B cell (primary cell): ENCODE data around the gene FSHR. TPM values are rescaled to one million over a fixed set of nuclear protein-coding genes. Genes with fewer than 3 reads are reported as not detected.

Source experiments
- ATAC-seq: fragments of 200-7000 bp; cut with Tn5 transposase; one replicate; pipeline ENCODE4 v1.10.0; 2021; ENCODE audit warnings: low read depth, mild to moderate bottlenecking, moderate number of reproducible peaks, moderate library complexity
- CTCF ChIA-PET: fragments of 350-600 bp; sonication (Branson Sonifier 250); formaldehyde crosslinking; loops from one replicate; lab custom pipeline; 2021; ENCODE audit warnings: antibody characterized with exemption, inconsistent platforms; lab: Charles Lee
- POLR2A ChIA-PET: fragments of 350-600 bp; sonication (Branson Sonifier 250); formaldehyde crosslinking; loops from one replicate; lab custom pipeline; 2021; ENCODE audit warnings: antibody characterized with exemption; lab: Charles Lee
- DNase-seq: peaks from one replicate; pipeline ENCODE4 v3.0.0; 2013
- H2AFZ ChIP-seq: 2 replicates; pipeline ENCODE4 v1.6.1; 2012; ENCODE audit warnings: mild to moderate bottlenecking, low read depth, low read length; ENCODE audit not compliant: insufficient read depth, poor library complexity, severe bottlenecking
- H3K27ac ChIP-seq, 2 donors: 1 replicate in 1 of 2; 2 replicates in 1 of 2; pipeline ENCODE4 v1.5.1; 2012 to 2013; ENCODE audit warnings: low read length in 2 of 2, mild to moderate bottlenecking in 2 of 2, moderate library complexity in 1 of 2
- H3K27me3 ChIP-seq, 4 experiments: fragments of 200-600 bp in 1 of 4; sonication (generic) in 1 of 4; replicated peaks in 1 of 4; 1 replicate in 2 of 4; 2 replicates in 2 of 4; pipeline versions ENCODE4 v1.6.1 to v1.7.0; 2013 to 2016; ENCODE audit warnings: low read length in 3 of 4, mild to moderate bottlenecking in 2 of 4, mixed read lengths in 1 of 4, moderate library complexity in 1 of 4; ENCODE audit not compliant: insufficient read depth in 4 of 4, control insufficient read depth in 3 of 4; ENCODE audit errors: control extremely low read depth in 1 of 4
- H3K36me3 ChIP-seq, 2 experiments: replicated peaks in 1 of 2; 1 replicate in 1 of 2; 2 replicates in 1 of 2; pipeline versions ENCODE4 v1.6.1 to v1.7.1; 2013; ENCODE audit warnings: low read length in 1 of 2; ENCODE audit not compliant: insufficient read depth in 2 of 2, control insufficient read depth in 1 of 2; ENCODE audit errors: control extremely low read depth in 1 of 2, extremely low read depth in 1 of 2
- H3K4me1 ChIP-seq, 2 donors: fragments of 200-600 bp in 1 of 2; sonication (generic) in 1 of 2; 1 replicate in 1 of 2; 2 replicates in 1 of 2; pipeline versions ENCODE4 v1.5.1 to v1.6.1; 2013 to 2017; ENCODE audit warnings: low read length in 2 of 2; ENCODE audit not compliant: control insufficient read depth in 2 of 2, insufficient read depth in 2 of 2
- H3K4me2 ChIP-seq: replicated peaks from 2 replicates; pipeline ENCODE3; 2012; ENCODE audit warnings: mild to moderate bottlenecking, low read depth, low read length; ENCODE audit not compliant: poor library complexity, severe bottlenecking
- H3K4me3 ChIP-seq, 5 experiments: fragments of 200-600 bp in 1 of 5; sonication (generic) in 1 of 5; 1 replicate in 3 of 5; 2 replicates in 2 of 5; pipeline versions ENCODE4 v1.5.1 to v1.7.0; 2011 to 2016; ENCODE audit warnings: low read length in 4 of 5, mild to moderate bottlenecking in 4 of 5, low read depth in 2 of 5, control low read depth in 1 of 5, moderate library complexity in 1 of 5; ENCODE audit not compliant: insufficient read depth in 1 of 5; ENCODE audit errors: control extremely low read depth in 1 of 5, extremely low read depth in 1 of 5
- H3K79me2 ChIP-seq: fragments of 200-600 bp; sonication (generic); one replicate; pipeline ENCODE4 v1.6.0; 2016; ENCODE audit warnings: low read length; ENCODE audit not compliant: control insufficient read depth, insufficient read depth
- H3K9ac ChIP-seq: fragments of 200-600 bp; sonication (generic); 2 replicates; pipeline ENCODE4 v1.6.1; 2017; ENCODE audit warnings: mild to moderate bottlenecking, low read length, moderate library complexity
- H3K9me3 ChIP-seq, 3 donors: one replicate each; pipeline versions ENCODE4 v1.6.1 to v1.7.1; 2013; ENCODE audit warnings: low read length in 2 of 3; ENCODE audit not compliant: control insufficient read depth in 2 of 3, insufficient read depth in 1 of 3; ENCODE audit errors: control extremely low read depth in 1 of 3
- H4K20me1 ChIP-seq: 2 replicates; pipeline ENCODE4 v1.6.0; 2012; ENCODE audit warnings: mild to moderate bottlenecking, low read length; ENCODE audit not compliant: insufficient read depth, control insufficient read depth, poor library complexity, severe bottlenecking
- H3K27ac Mint-ChIP-seq: one replicate; pipeline ENCODE4 v1.8.0; 2021; ENCODE audit warnings: mixed read lengths
- H3K27me3 Mint-ChIP-seq: one replicate; pipeline ENCODE4 v1.8.0; 2021; ENCODE audit warnings: mixed read lengths
- H3K4me1 Mint-ChIP-seq: one replicate; pipeline ENCODE4 v1.8.0; 2021; ENCODE audit warnings: mixed read lengths
- H3K4me3 Mint-ChIP-seq: one replicate; pipeline ENCODE4 v1.8.0; 2021; ENCODE audit warnings: mixed read lengths
- H3K9me3 Mint-ChIP-seq: one replicate; pipeline ENCODE4 v1.8.0; 2022; ENCODE audit warnings: mixed read lengths; ENCODE audit not compliant: insufficient read depth
- EZH2 ChIP-seq: IDR thresholded peaks from 2 replicates; pipeline ENCODE4 v1.6.1; 2012; ENCODE audit warnings: borderline replicate concordance, low read depth, mild to moderate bottlenecking, moderate library complexity, low read length; ENCODE audit not compliant: insufficient read depth, poor library complexity, severe bottlenecking
- WGBS: methylation state at CpG from one replicate; pipeline ENCODE4 v1.1.5; 2013; ENCODE audit warnings: missing lambda C conversion rate; ENCODE audit not compliant: insufficient coverage; 5-methylcytosine and 5-hydroxymethylcytosine counted together
- intact Hi-C: fragments of 100-400 bp; cut with micrococcal nuclease; formaldehyde crosslinking; loops from one replicate; pipeline ENCODE4 v1.10.0; 2022
- polyA plus RNA-seq: library from polyadenylated mRNA; depleted of rRNA; stranded (reverse); fragments of >200 nt; gene quantifications from 2 replicates; pipeline ENCODE4 v1.2.3, GENCODE V29; 2012
- total RNA-seq, 2 donors: library from RNA; stranded (reverse); fragments of 120-200 nt in 1 of 2; gene quantifications; 1 replicate in 1 of 2; 2 replicates in 1 of 2; pipeline versions ENCODE4 v1.2.3 to v1.2.4, GENCODE V29; 2013 to 2022
- TF ChIP-seq, protein P1 (sequence below): fragments of 200-600 bp; IDR thresholded peaks from one replicate; pipeline ENCODE4 v1.8.0; 2022; ENCODE audit warnings: antibody characterized with exemption, mild to moderate bottlenecking

The FSHR gene
- total and polyA plus RNA-seq, 2 donors (not counting 1 experiment from before 2014, with no cell fraction given), result not detected

DNA sequence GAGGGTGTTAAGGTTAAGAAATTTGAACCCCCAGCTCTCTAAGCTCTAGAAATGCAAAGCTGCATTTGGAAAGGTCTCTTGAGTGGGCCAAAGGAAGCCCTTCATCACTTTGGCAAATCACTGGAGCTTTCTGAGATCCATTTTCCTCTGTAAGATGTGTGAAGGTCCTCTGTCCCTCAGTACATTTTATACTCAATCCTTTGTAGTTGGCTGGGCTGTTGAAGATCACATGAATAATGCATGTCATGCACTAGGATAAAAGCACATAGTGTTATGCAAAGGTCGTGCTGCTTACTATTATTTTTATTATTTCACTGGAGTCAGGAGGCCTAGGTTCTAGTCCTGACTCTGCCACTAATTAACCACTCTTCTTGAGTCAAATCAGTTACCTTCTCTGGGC is 124.9 kb downstream of the FSHR start:
- Histone ChIP-seq H3K9ac (no peak overlapping the region), H3K4me3 (no peak overlapping the region), H3K27ac (no peak overlapping the region), H3K36me3 (no peaks in the 10 kb centered on the region), H4K20me1 (no peaks in the 10 kb centered on the region), H3K27me3 (no peaks in the 10 kb centered on the region), H3K79me2 (no peaks in the 10 kb centered on the region), H3K9me3 (no peaks in the 10 kb centered on the region), H2AFZ (no peak overlapping the region), H3K4me2 (no peak overlapping the region), H3K4me1 (no peaks in the 10 kb centered on the region)
- no peak overlapping the region for H3K4me3 Mint-ChIP-seq
- H3K27me3 Mint-ChIP-seq, result no peaks in the 10 kb centered on the region
- no peaks in the 10 kb centered on the region for H3K4me1 Mint-ChIP-seq
- ChIA-PET POLR2A (no interaction called here), CTCF (no interaction called here)
- no peaks in the 10 kb centered on the region for H3K9me3 Mint-ChIP-seq
- ATAC-seq (no peak), DNase-seq (no peak)
- intact Hi-C loops, result no loop called here
- TF ChIP-seq, protein P1, sequence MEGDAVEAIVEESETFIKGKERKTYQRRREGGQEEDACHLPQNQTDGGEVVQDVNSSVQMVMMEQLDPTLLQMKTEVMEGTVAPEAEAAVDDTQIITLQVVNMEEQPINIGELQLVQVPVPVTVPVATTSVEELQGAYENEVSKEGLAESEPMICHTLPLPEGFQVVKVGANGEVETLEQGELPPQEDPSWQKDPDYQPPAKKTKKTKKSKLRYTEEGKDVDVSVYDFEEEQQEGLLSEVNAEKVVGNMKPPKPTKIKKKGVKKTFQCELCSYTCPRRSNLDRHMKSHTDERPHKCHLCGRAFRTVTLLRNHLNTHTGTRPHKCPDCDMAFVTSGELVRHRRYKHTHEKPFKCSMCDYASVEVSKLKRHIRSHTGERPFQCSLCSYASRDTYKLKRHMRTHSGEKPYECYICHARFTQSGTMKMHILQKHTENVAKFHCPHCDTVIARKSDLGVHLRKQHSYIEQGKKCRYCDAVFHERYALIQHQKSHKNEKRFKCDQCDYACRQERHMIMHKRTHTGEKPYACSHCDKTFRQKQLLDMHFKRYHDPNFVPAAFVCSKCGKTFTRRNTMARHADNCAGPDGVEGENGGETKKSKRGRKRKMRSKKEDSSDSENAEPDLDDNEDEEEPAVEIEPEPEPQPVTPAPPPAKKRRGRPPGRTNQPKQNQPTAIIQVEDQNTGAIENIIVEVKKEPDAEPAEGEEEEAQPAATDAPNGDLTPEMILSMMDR, result no peak
- TF ChIP-seq EZH2, result no peak
- H3K27ac Mint-ChIP-seq, result no peak overlapping the region
- no CpG with 5 or more reads among the region's 1 CpG for WGBS

DNA sequence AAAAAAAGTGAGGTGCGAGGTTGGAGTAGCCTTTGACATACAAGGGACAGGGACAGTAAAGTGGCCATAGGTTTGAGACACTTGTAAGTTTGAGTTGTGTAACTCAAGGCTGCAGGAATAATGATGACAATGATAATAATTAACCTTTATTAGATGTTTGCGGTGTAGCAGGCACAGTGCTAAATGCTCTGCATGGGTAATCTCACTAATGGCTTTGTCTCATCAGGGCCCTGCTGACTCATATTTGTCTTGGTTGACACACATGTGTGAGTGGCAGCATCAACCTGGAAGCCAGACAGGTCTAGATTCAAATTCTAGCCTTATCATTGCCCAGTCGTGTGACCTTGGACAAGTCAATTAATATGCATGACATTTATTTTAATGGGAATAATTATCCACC is 126.2 kb downstream of the FSHR start:
- no peak overlapping the region for H2AFZ ChIP-seq
- H4K20me1 ChIP-seq, result no peaks in the 10 kb centered on the region
- H3K27ac ChIP-seq, result no peak overlapping the region
- H3K4me1 ChIP-seq, result no peaks in the 10 kb centered on the region
- no peak overlapping the region for H3K4me3 ChIP-seq
- H3K27me3 Mint-ChIP-seq, result no peaks in the 10 kb centered on the region
- ChIA-PET CTCF (no interaction called here), POLR2A (no interaction called here)
- no peak overlapping the region for H3K27ac Mint-ChIP-seq
- intact Hi-C loops, result no loop called here
- H3K4me3 Mint-ChIP-seq, result no peak overlapping the region
- no peaks in the 10 kb centered on the region for H3K79me2 ChIP-seq
- H3K4me1 Mint-ChIP-seq, result no peaks in the 10 kb centered on the region
- no peak for DNase-seq
- H3K36me3 ChIP-seq, result no peaks in the 10 kb centered on the region
- no peaks in the 10 kb centered on the region for H3K9me3 ChIP-seq
- H3K9me3 Mint-ChIP-seq, result no peaks in the 10 kb centered on the region
- 95% methylated on average over 2 of the region's 3 CpGs for WGBS
- H3K9ac ChIP-seq, result no peak overlapping the region
- no peak for TF ChIP-seq EZH2
- TF ChIP-seq, protein P1, result no peak
- H3K4me2 ChIP-seq, result no peak overlapping the region
- H3K27me3 ChIP-seq, result no peaks in the 10 kb centered on the region
- ATAC-seq, result no peak
